ENCODE data around the gene SLPI.

Gene SLPI

GRCh38 chr20:45254383-45255262, at the start of gene SLPI:
SLPI (minus strand) TSS chr20:45254564; CDS start chr20:45254543, 21 bp downstream.
- no peak within 1 kb of the TSS for H3K4me2 ChIP-seq (ENCODE audit: low read length)
- no peak within 1 kb of the TSS for H2AFZ ChIP-seq (ENCODE audit: low read length)
- no peaks in the 10 kb centered on the region for H4K20me1 ChIP-seq (ENCODE audit: insufficient read depth, low read length)
- H3K4me1 ChIP-seq (ENCODE audit: insufficient read depth, low read length, severe bottlenecking), result no peaks in the 10 kb centered on the region
- no peaks in the 10 kb centered on the region for H3K36me3 ChIP-seq (ENCODE audit: insufficient read depth, low read length)
- no peak within 1 kb of the TSS for H3K9ac ChIP-seq (ENCODE audit: low read length)
- TF ChIP-seq CTCF (IDR thresholded peaks at IDR 0.05; ENCODE audit: low read length) (no peak), EZH2 (IDR thresholded peaks at IDR 0.05; ENCODE audit: borderline replicate concordance, low read length) (no peak)
- H3K9me2 ChIP-seq (ENCODE audit: low read depth, low read length), result no peaks in the 10 kb centered on the region
- H3K27me3 ChIP-seq (ENCODE audit: insufficient read depth, low read length), result 0 out of 2 replicates have a peak, but pooled peaks cover 2% of the 10 kb centered on the region
- H3K27ac ChIP-seq (ENCODE audit: low read depth, low read length, poor library complexity, severe bottlenecking), result no peak within 1 kb of the TSS
- H3F3A ChIP-seq (ENCODE audit: insufficient read depth, low read length), result no peaks in the 10 kb centered on the region
- no peak within 1 kb of the TSS for H3K4me3 ChIP-seq (ENCODE audit: low read depth, low read length, poor library complexity, severe bottlenecking)
- H3K79me2 ChIP-seq (ENCODE audit: insufficient read depth, low read length), result no peaks in the 10 kb centered on the region
- no peaks in the 10 kb centered on the region for H3K9me3 ChIP-seq (ENCODE audit: low read length)

DNA sequence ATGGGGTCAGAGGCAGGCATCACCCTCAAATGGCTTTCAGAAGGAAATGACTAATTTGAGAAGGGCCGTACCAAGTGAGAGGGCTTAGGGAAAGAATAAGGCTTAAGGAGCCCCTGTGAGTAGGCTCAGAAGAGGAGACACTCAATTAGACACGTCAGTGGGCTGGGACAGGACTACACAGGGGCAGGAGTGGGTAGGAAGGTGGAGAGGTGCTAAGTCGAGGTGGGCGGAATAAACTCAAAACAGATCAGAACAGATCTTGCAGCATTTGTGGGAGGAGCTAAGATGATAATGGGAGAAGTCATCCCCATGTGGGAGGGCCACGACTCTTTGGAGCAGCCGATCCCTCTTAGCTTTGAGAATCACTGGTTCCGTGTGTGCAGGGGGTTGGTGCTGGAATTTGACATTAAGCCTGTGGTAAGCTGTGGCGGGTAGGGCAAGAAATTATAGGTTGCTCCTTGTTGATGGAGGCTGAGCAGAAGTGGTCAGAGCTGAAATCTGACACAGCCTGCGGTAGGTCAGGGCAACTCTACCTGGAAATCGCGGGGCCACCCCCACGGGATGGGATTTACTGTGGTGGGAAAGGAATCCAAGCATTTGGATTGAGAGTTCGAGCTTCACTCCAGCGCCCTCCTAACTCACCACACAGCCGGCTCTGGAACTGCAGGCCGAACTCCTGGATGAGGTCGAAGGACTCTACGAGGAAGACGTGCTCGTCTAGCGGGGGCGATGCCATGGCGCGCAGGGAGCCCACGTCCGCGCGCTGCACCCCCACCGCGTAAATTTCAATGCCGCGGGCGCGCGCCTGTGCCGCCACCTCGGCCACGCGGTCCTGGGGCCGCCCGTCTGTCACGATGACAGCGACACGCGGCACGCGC, 49.5 kb upstream of the SLPI start:
- no peaks in the 10 kb centered on the region for H3K27me3 ChIP-seq (ENCODE audit: insufficient read depth, low read length)
- H3K9ac ChIP-seq (ENCODE audit: low read length), result no peak overlapping the region
- no peak overlapping the region for H3K4me2 ChIP-seq (ENCODE audit: low read length)
- no peaks in the 10 kb centered on the region for H4K20me1 ChIP-seq (ENCODE audit: insufficient read depth, low read length)
- no peaks in the 10 kb centered on the region for H3K9me2 ChIP-seq (ENCODE audit: low read depth, low read length)
- no peak overlapping the region for H3K27ac ChIP-seq (ENCODE audit: low read depth, low read length, poor library complexity, severe bottlenecking)
- no peaks in the 10 kb centered on the region for H3K9me3 ChIP-seq (ENCODE audit: low read length)
- no peak overlapping the region for H3K4me3 ChIP-seq (ENCODE audit: low read depth, low read length, poor library complexity, severe bottlenecking)
- no peaks in the 10 kb centered on the region for H3K36me3 ChIP-seq (ENCODE audit: insufficient read depth, low read length)
- H3F3A ChIP-seq (ENCODE audit: insufficient read depth, low read length), result no peaks in the 10 kb centered on the region
- H2AFZ ChIP-seq (ENCODE audit: low read length), result no peak overlapping the region
- TF ChIP-seq CTCF (IDR thresholded peaks at IDR 0.05; ENCODE audit: low read length) (no peak), EZH2 (IDR thresholded peaks at IDR 0.05; ENCODE audit: borderline replicate concordance, low read length) (no peak)
- H3K79me2 ChIP-seq (ENCODE audit: insufficient read depth, low read length), result no peaks in the 10 kb centered on the region
- H3K4me1 ChIP-seq (ENCODE audit: insufficient read depth, low read length, severe bottlenecking), result no peaks in the 10 kb centered on the region

DNA sequence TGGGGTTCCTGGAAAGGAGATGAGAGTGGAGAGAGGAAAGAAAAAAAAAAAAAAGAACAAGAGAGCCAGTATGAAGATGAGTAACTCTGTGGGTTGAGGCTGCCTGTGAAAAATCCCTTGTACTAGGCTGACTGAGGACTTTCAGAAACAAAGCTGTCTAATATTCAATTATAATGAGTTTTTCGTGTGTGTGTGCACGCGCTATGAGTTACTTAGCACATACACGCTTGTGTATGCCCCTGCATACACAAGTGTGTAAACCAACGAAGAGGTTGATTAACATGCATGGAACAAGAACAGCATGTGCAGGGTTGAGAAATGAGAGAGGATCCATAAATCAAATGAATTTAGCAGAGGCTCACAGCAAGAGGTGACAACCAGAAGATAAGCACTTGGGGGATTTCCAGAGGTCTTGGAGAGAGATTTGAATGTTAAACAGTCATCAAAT, 47.5 kb upstream of the SLPI start:
- Histone ChIP-seq H3F3A (ENCODE audit: insufficient read depth, low read length) (no peaks in the 10 kb centered on the region), H3K27me3 (ENCODE audit: insufficient read depth, low read length) (no peaks in the 10 kb centered on the region), H3K9ac (ENCODE audit: low read length) (no peak overlapping the region), H4K20me1 (ENCODE audit: insufficient read depth, low read length) (no peaks in the 10 kb centered on the region), H3K9me3 (ENCODE audit: low read length) (no peaks in the 10 kb centered on the region), H3K4me3 (ENCODE audit: low read depth, low read length, poor library complexity, severe bottlenecking) (no peak overlapping the region), H3K4me2 (ENCODE audit: low read length) (no peak overlapping the region), H3K4me1 (ENCODE audit: insufficient read depth, low read length, severe bottlenecking) (no peaks in the 10 kb centered on the region), H3K9me2 (ENCODE audit: low read depth, low read length) (no peaks in the 10 kb centered on the region), H3K36me3 (ENCODE audit: insufficient read depth, low read length) (no peaks in the 10 kb centered on the region), H2AFZ (ENCODE audit: low read length) (no peak overlapping the region), H3K79me2 (ENCODE audit: insufficient read depth, low read length) (no peaks in the 10 kb centered on the region), H3K27ac (ENCODE audit: low read depth, low read length, poor library complexity, severe bottlenecking) (no peak overlapping the region)
- no peak for TF ChIP-seq EZH2 (IDR thresholded peaks at IDR 0.05; ENCODE audit: borderline replicate concordance, low read length)
- TF ChIP-seq CTCF (IDR thresholded peaks at IDR 0.05; ENCODE audit: low read length), result no peak

All from OCI-LY1 (cell line).